HCT116 (cell line): Measurements from ENCODE around the gene HK1. TPM values are rescaled to one million over a fixed set of nuclear protein-coding genes. Genes with fewer than 3 reads are reported as not detected.

Experiments used
- ATAC-seq: fragments of 200-7000 bp; cut with Tn5 transposase; 2 replicates; pipeline ENCODE4 v1.9.1; 2020; ENCODE audit warnings: mild to moderate bottlenecking, moderate library complexity
- BruUV-seq: library from RNA; stranded (reverse); fragments of 400-500 nt; replicated peaks from 2 replicates; lab custom pipeline; 2021; lab: Mats Ljungman, UMichigan
- CTCF ChIA-PET: fragments of 300-600 bp; sonication (Branson Sonifier 250); formaldehyde crosslinking; loops from one replicate; lab custom pipeline; 2021; ENCODE audit warnings: antibody characterized with exemption; lab: Charles Lee
- POLR2A ChIA-PET: fragments of 300-600, 350-600 bp; sonication (Branson Sonifier 250); formaldehyde crosslinking; loops from one replicate; lab custom pipeline; 2021; ENCODE audit warnings: antibody characterized with exemption; lab: Charles Lee
- RAD21 ChIA-PET, 2 experiments: fragments of 300-600 bp; sonication (Branson Sonifier 250); formaldehyde crosslinking; loops; one replicate each; lab custom pipeline; 2023; ENCODE audit warnings: low total read pairs in 2 of 2; ENCODE audit not compliant: uncharacterized antibody in 2 of 2, unreplicated experiment in 2 of 2, low non-redundant PET in 1 of 2; lab: Charles Lee
- DNase-seq: peaks from one replicate; pipeline ENCODE4 v3.0.0-alpha.2; 2010; ENCODE audit warnings: low read depth, low spot score
- H2AFZ ChIP-seq: fragments of 200-600 bp; shearing (Covaris generic), sonication (generic); 2 replicates; pipeline ENCODE4 v1.6.1; 2017; ENCODE audit warnings: low read depth, mixed run types, mixed read lengths, antibody characterized with exemption, low read length; ENCODE audit not compliant: poor library complexity, severe bottlenecking
- H3K27ac ChIP-seq: 2 replicates; pipeline ENCODE4 v1.5.1; 2012; ENCODE audit warnings: low read depth, low read length
- H3K27me3 ChIP-seq: fragments of 200-600 bp; sonication (generic); 2 replicates; pipeline ENCODE4 v1.6.1; 2016; ENCODE audit warnings: mixed run types, low read length, mixed read lengths; ENCODE audit not compliant: insufficient read depth
- H3K36me3 ChIP-seq, 2 experiments: fragments of 200-500 bp in 1 of 2; fragments of 200-600 bp in 1 of 2; sonication (Bioruptor generic) in 1 of 2; sonication (generic) in 1 of 2; 2 replicates each; pipeline versions ENCODE4 v1.5.1 to v1.6.1; 2014 to 2016; ENCODE audit warnings: low read length in 2 of 2, inconsistent platforms in 1 of 2, mixed read lengths in 1 of 2, mixed run types in 1 of 2; ENCODE audit not compliant: insufficient read depth in 2 of 2, control insufficient read depth in 1 of 2
- H3K4me1 ChIP-seq, 2 experiments: fragments of 200-600 bp in 1 of 2; sonication (generic) in 1 of 2; 2 replicates each; pipeline versions ENCODE4 v1.5.1 to v1.6.1; 2012 to 2017; ENCODE audit warnings: low read length in 2 of 2, inconsistent platforms in 1 of 2, mild to moderate bottlenecking in 1 of 2, mixed read lengths in 1 of 2, mixed run types in 1 of 2, moderate library complexity in 1 of 2; ENCODE audit not compliant: insufficient read depth in 2 of 2, control insufficient read depth in 1 of 2
- H3K4me2 ChIP-seq: fragments of 200-600 bp; sonication (generic); 2 replicates; pipeline ENCODE4 v1.6.1; 2017; ENCODE audit warnings: mixed run types, low read length, mixed read lengths
- H3K4me3 ChIP-seq, 2 experiments: fragments of 200-600 bp in 1 of 2; sonication (generic) in 1 of 2; replicated peaks in 1 of 2; 2 replicates each; pipeline ENCODE4 v1.5.1; 2011 to 2016; ENCODE audit warnings: low read length in 2 of 2, control low read depth in 1 of 2, low read depth in 1 of 2, mild to moderate bottlenecking in 1 of 2, mixed read lengths in 1 of 2, mixed run types in 1 of 2
- H3K79me2 ChIP-seq: fragments of 200-600 bp; sonication (generic); 2 replicates; pipeline ENCODE4 v1.6.1; 2017; ENCODE audit warnings: mild to moderate bottlenecking, mixed run types, low read length, moderate library complexity, mixed read lengths; ENCODE audit not compliant: insufficient read depth
- H3K9ac ChIP-seq: fragments of 200-600 bp; sonication (generic); 2 replicates; pipeline ENCODE4 v1.6.1; 2016; ENCODE audit warnings: low read length, mixed read lengths
- H3K9me2 ChIP-seq: fragments of 200-600 bp; sonication (generic), shearing (Covaris generic); 2 replicates; pipeline ENCODE4 v1.6.1; 2017; ENCODE audit warnings: mixed run types, mild to moderate bottlenecking, moderate library complexity; ENCODE audit not compliant: insufficient read depth
- H3K9me3 ChIP-seq, 2 experiments: fragments of 200-500 bp in 1 of 2; fragments of 200-600 bp in 1 of 2; sonication (Bioruptor generic) in 1 of 2; sonication (generic) in 1 of 2; 2 replicates each; pipeline ENCODE4 v1.6.1; 2014 to 2017; ENCODE audit warnings: low read length in 2 of 2, mixed read lengths in 2 of 2, inconsistent platforms in 1 of 2, low read depth in 1 of 2, mild to moderate bottlenecking in 1 of 2, mixed run types in 1 of 2, moderate library complexity in 1 of 2; ENCODE audit not compliant: control insufficient read depth in 1 of 2, insufficient read depth in 1 of 2
- H4K20me1 ChIP-seq: fragments of 200-600 bp; sonication (generic), shearing (Covaris generic); 2 replicates; pipeline ENCODE4 v1.6.1; 2017; ENCODE audit warnings: mixed run types, mild to moderate bottlenecking, moderate library complexity; ENCODE audit not compliant: insufficient read depth
- ELF1 ChIP-seq: IDR thresholded peaks from 2 replicates; pipeline ENCODE4 v1.6.1; 2012; ENCODE audit warnings: low read depth, borderline replicate concordance
- EZH2phosphoT487 ChIP-seq: fragments of 200-600 bp; IDR thresholded peaks from 2 replicates; pipeline ENCODE4 v1.6.1; 2018; ENCODE audit warnings: antibody characterized with exemption, borderline replicate concordance
- JUND ChIP-seq: IDR thresholded peaks from 2 replicates; pipeline ENCODE4 v1.6.1; 2012
- POLR2A ChIP-seq: IDR thresholded peaks from 2 replicates; pipeline ENCODE4 v1.7.0; 2011; ENCODE audit warnings: borderline replicate concordance; ENCODE audit not compliant: insufficient read depth, insufficient read length; ENCODE audit errors: extremely low read depth
- RAD21 ChIP-seq: IDR thresholded peaks from 2 replicates; pipeline ENCODE4 v1.6.1; 2012; ENCODE audit warnings: low read depth, mild to moderate bottlenecking
- intact Hi-C: fragments of 100-400 bp; cut with micrococcal nuclease; formaldehyde crosslinking; loops from 2 replicates; pipeline ENCODE4 v1.10.0; 2022
- total RNA-seq: library from RNA; stranded (reverse); gene quantifications from one replicate; pipeline ENCODE4 v1.2.1, GENCODE V29; 2021; ENCODE audit not compliant: unreplicated experiment
- TF ChIP-seq, protein P1 (sequence below): IDR thresholded peaks from 2 replicates; pipeline ENCODE4 v1.6.1; 2012
- TF ChIP-seq, protein P2 (sequence below), 3 experiments: fragments of 200-600 bp in 1 of 3; sonication (generic) in 1 of 3; IDR thresholded peaks in 2 of 3; conservative IDR thresholded peaks in 1 of 3; 2 replicates each; pipeline ENCODE4 v1.5.1; 2012 to 2017; ENCODE audit warnings: low read depth in 2 of 3, low read length in 2 of 3, antibody characterized with exemption in 1 of 3, borderline replicate concordance in 1 of 3, control low read depth in 1 of 3, mild to moderate bottlenecking in 1 of 3, mixed read lengths in 1 of 3, mixed run types in 1 of 3, moderate library complexity in 1 of 3; ENCODE audit not compliant: insufficient read depth in 1 of 3
- TF ChIP-seq, protein P3 (sequence below): IDR thresholded peaks from 2 replicates; pipeline ENCODE4 v1.6.1; 2011; ENCODE audit warnings: mild to moderate bottlenecking, low read length, moderate library complexity; ENCODE audit not compliant: insufficient replicate concordance; ENCODE audit errors: extremely low read depth

The HK1 gene
- total RNA-seq, 1 experiment from 2014 or later = 50.3 TPM

DNA sequence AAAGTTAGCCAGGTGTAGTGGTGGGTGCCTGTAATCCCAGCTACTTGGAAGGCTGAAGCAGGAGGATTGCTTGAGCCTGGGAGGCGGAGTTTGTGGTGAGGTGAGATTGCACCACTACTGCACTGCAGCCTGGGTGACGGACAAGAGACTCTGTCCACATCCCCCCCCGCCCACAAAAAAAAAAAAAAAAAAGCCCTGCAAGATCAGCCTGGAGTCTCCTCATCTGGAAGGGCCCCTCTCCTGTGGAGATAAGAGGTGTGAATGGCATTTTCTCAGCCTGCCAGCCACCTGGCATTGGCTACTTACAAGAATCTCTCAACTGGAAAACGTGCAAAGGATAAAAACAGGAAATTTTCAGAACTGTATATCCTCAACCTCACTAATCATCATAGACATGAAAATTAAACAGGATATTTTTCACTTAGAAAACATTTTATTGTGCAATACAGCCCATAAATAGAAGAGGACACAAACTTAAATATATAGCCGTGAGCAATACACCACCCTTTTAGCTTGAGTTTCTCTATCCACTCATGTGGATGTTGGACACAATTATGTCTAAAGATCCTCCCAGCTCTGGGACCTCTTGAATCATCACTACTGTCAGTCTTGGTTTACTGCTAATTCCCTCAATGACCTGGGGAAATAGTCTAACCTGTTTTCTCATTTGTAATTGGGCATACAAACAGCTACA lies 161.7 kb downstream of the HK1 start:
- H3K27ac ChIP-seq = peak overlapping the region; percentile 49; the same call in 1 of the 2 replicates
- H4K20me1 ChIP-seq = no peaks in the 10 kb centered on the region
- H3K9me2 ChIP-seq = no peaks in the 10 kb centered on the region
- no peak overlapping the region for H3K9ac ChIP-seq
- TF ChIP-seq, protein P1, sequence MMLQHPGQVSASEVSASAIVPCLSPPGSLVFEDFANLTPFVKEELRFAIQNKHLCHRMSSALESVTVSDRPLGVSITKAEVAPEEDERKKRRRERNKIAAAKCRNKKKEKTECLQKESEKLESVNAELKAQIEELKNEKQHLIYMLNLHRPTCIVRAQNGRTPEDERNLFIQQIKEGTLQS = no peak
- TF ChIP-seq, protein P2, sequence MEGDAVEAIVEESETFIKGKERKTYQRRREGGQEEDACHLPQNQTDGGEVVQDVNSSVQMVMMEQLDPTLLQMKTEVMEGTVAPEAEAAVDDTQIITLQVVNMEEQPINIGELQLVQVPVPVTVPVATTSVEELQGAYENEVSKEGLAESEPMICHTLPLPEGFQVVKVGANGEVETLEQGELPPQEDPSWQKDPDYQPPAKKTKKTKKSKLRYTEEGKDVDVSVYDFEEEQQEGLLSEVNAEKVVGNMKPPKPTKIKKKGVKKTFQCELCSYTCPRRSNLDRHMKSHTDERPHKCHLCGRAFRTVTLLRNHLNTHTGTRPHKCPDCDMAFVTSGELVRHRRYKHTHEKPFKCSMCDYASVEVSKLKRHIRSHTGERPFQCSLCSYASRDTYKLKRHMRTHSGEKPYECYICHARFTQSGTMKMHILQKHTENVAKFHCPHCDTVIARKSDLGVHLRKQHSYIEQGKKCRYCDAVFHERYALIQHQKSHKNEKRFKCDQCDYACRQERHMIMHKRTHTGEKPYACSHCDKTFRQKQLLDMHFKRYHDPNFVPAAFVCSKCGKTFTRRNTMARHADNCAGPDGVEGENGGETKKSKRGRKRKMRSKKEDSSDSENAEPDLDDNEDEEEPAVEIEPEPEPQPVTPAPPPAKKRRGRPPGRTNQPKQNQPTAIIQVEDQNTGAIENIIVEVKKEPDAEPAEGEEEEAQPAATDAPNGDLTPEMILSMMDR (IDR thresholded peaks at IDR 0.05 in 2 of 3, conservative IDR thresholded peaks at IDR 0.05 in 1 of 3; ENCODE audit: borderline replicate concordance in 1 of 3, insufficient read depth in 1 of 3, low read depth in 2 of 3, low read length in 2 of 3) = no peak
- TF ChIP-seq ELF1 (no peak), EZH2phosphoT487 (no peak), JUND (no peak), RAD21 (no peak), POLR2A (no peak)
- TF ChIP-seq, protein P3, sequence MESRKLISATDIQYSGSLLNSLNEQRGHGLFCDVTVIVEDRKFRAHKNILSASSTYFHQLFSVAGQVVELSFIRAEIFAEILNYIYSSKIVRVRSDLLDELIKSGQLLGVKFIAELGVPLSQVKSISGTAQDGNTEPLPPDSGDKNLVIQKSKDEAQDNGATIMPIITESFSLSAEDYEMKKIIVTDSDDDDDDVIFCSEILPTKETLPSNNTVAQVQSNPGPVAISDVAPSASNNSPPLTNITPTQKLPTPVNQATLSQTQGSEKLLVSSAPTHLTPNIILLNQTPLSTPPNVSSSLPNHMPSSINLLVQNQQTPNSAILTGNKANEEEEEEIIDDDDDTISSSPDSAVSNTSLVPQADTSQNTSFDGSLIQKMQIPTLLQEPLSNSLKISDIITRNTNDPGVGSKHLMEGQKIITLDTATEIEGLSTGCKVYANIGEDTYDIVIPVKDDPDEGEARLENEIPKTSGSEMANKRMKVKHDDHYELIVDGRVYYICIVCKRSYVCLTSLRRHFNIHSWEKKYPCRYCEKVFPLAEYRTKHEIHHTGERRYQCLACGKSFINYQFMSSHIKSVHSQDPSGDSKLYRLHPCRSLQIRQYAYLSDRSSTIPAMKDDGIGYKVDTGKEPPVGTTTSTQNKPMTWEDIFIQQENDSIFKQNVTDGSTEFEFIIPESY = no peak
- no peaks in the 10 kb centered on the region for H3K79me2 ChIP-seq
- peaks cover 23 to 37% of the 10 kb centered on the region in 2 experiments for H3K4me1 ChIP-seq
- peak; percentile 65 for ATAC-seq
- H3K9me3 ChIP-seq = no peaks in the 10 kb centered on the region
- H3K4me3 ChIP-seq = no peak overlapping the region
- no TSS peak for BruUV-seq
- no peak for DNase-seq
- ChIA-PET POLR2A (interaction anchor here (1.3 kb wide), 1 partner anchor 10 kb away, joined by 4 read pairs; no protein-coding TSS in a partner anchor), RAD21 (no interaction called here), CTCF (interaction anchor here (1.5 to 3.0 kb wide), 2 partner anchors 10 to 67 kb away, joined by 4 to 21 read pairs; partner anchors contain the start of gene TSPAN15)
- intact Hi-C loops = no loop called here
- H3K36me3 ChIP-seq = no peaks in the 10 kb centered on the region
- H3K4me2 ChIP-seq = peak overlapping the region; percentile 72
- peak overlapping the region; percentile 65 for H2AFZ ChIP-seq
- H3K27me3 ChIP-seq = no peaks in the 10 kb centered on the region
